ENCODE results near the gene VOPP1. TPM values are rescaled to one million over a fixed set of nuclear protein-coding genes. Genes with fewer than 3 reads are reported as not detected.

The VOPP1 gene
- total RNA-seq, 6 experiments from 2014 or later, result 103 to 135 (median 122) TPM

GRCh38 chr7:55545496-55545895, 26.8 kb downstream of the VOPP1 start:
- H3K27ac Mint-ChIP-seq, result peak overlapping the region; percentile 74
- H3K4me1 Mint-ChIP-seq (ENCODE audit: low read depth), result peaks cover 79% of the 10 kb centered on the region
- DNase-seq, result peak; percentile 75
- H3K27me3 Mint-ChIP-seq (ENCODE audit: insufficient read depth), result no peaks in the 10 kb centered on the region; the same call in 1 of the 2 replicates
- TF ChIP-seq CTCF (IDR thresholded peaks at IDR 0.05), result peak; percentile 39
- H3K9me3 Mint-ChIP-seq, result no peaks in the 10 kb centered on the region
- peak overlapping the region; percentile 45; the same call in 1 of the 2 replicates for H3K4me3 Mint-ChIP-seq
- H3K36me3 Mint-ChIP-seq (ENCODE audit: low read depth), result peaks cover 11% of the 10 kb centered on the region; the same call in 1 of the 2 replicates

DNA sequence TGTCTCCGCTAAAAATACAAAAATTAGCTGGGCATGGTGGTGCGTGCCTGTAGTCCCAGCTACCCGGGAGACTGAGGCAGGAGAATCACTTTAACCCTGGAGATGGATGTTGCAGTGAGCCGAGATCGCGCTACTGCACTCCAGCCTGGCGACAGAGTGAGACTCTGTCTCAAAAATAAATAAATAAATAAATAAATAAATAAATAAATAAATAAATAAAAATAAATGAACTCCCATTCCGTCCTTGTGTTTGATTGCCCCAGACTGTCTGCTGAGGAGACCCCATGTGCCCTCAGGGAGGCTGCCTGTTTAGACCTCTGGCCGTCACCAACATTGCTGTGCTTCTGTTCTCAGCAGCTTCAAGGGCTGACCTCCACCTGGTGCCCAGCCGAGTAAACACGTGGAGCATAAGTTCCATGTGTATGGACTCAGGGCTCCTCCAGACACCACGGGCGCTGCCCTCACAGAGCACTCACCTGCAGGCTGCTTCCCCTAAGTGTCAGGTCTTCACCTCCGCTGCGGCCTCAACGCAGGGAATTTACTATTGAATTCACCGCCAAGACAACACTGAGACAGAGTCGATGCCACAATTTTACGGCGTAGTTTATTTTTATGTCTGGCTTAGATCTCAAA, 32.0 kb downstream of the VOPP1 start:
- no peak for TF ChIP-seq CTCF (IDR thresholded peaks at IDR 0.05)
- peaks cover 89% of the 10 kb centered on the region for H3K4me1 Mint-ChIP-seq (ENCODE audit: low read depth)
- H3K9me3 Mint-ChIP-seq, result no peaks in the 10 kb centered on the region
- H3K27ac Mint-ChIP-seq, result no peak overlapping the region
- no peak overlapping the region for H3K4me3 Mint-ChIP-seq
- H3K27me3 Mint-ChIP-seq (ENCODE audit: insufficient read depth), result no peaks in the 10 kb centered on the region
- H3K36me3 Mint-ChIP-seq (ENCODE audit: low read depth), result peaks cover 18% of the 10 kb centered on the region; the same call in 1 of the 2 replicates
- DNase-seq, result no peak

DNA sequence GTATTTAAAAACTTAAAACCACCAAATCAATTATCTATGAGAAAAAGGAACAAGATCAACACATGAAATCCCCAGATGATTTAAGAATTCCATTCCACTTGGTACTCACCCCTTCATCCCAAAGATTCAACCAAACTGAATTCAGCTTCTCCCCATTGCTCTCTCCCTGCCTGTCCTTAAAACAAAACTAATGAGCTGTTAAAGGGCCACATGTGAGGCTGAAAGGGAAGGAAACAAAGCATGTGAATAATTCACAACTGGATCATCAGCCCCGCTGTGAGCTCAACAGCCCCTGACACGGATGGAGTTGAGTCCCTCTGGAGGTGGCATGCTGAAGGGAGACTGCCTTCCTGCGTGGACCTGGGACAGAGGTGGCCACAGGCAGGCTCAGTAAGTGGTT, 32.9 kb downstream of the VOPP1 start:
- peaks cover 18% of the 10 kb centered on the region; the same call in 1 of the 2 replicates for H3K36me3 Mint-ChIP-seq (ENCODE audit: low read depth)
- H3K27ac Mint-ChIP-seq, result peak overlapping the region; percentile 55
- peaks cover 89% of the 10 kb centered on the region for H3K4me1 Mint-ChIP-seq (ENCODE audit: low read depth)
- no peak for DNase-seq
- H3K9me3 Mint-ChIP-seq, result no peaks in the 10 kb centered on the region
- no peaks in the 10 kb centered on the region for H3K27me3 Mint-ChIP-seq (ENCODE audit: insufficient read depth)
- TF ChIP-seq CTCF (IDR thresholded peaks at IDR 0.05), result no peak
- H3K4me3 Mint-ChIP-seq, result no peak overlapping the region

DNA sequence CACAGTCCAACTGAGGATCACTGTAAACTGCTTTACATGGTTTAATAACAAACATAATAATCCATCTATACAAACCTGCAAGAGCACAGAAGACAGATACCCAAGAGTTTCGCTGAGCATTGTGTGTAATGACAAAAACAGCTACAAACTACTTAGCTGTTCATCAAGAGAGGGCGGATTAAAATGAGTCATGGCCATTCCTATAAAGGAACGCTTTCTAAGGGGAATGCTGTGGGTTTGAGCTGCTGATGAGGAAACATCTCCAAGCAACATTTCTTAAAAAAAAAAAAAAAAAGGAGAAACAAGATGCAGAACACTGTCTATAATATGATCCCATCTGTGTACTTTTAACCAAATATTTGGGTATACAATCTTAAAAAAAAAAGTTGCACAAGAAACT, 33.8 kb downstream of the VOPP1 start:
- no peaks in the 10 kb centered on the region for H3K27me3 Mint-ChIP-seq (ENCODE audit: insufficient read depth)
- no peak for TF ChIP-seq CTCF (IDR thresholded peaks at IDR 0.05)
- peak; percentile 92 for DNase-seq
- H3K9me3 Mint-ChIP-seq, result no peaks in the 10 kb centered on the region
- H3K27ac Mint-ChIP-seq, result peak overlapping the region; percentile 57
- H3K4me1 Mint-ChIP-seq (ENCODE audit: low read depth), result peaks cover 89% of the 10 kb centered on the region
- peaks cover 9% of the 10 kb centered on the region; the same call in 1 of the 2 replicates for H3K36me3 Mint-ChIP-seq (ENCODE audit: low read depth)
- peak overlapping the region; percentile 50 for H3K4me3 Mint-ChIP-seq

DNA sequence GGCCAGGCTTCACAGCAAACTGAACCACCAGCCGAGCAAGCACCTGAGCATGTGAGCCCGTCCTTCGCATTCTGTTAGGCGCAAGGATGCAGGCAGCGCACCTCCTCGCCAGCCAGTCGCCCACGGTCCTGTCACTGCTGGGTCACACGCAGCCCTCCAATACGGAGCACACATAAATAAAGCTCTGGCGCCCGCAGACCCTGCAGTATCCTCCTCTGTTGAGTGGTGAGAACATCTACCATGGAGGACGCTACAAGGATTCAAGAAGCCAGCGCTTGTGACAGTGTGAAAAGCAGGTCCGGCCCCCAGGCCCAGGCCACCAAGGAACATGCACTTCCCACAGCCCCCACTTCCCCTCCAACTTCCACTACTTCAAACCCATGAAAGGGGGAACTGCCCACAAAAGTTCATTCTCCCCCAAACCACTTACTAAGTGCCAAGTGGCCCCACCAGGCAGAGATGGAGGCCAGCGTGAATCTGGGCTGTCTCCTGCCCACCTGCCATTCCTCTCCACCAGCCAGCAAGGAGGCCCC, 34.8 kb downstream of the VOPP1 start:
- DNase-seq, result no peak
- Mint-ChIP-seq H3K4me3 (no peak overlapping the region), H3K36me3 (ENCODE audit: low read depth) (peaks cover 9% of the 10 kb centered on the region; the same call in 1 of the 2 replicates), H3K27me3 (ENCODE audit: insufficient read depth) (no peaks in the 10 kb centered on the region), H3K27ac (0 out of 2 replicates have a peak overlapping the region, but pooled peaks have one; percentile 22), H3K9me3 (no peaks in the 10 kb centered on the region), H3K4me1 (ENCODE audit: low read depth) (peaks cover 94% of the 10 kb centered on the region)
- TF ChIP-seq CTCF (IDR thresholded peaks at IDR 0.05), result no peak

Data from HFFc6 (cell line).